GM21423 (cell line): ENCODE results near the gene ACACA.
"Not testable (repeated sequence)": the region's sequence is repeated elsewhere in the genome, so short reads cannot be mapped to it uniquely, and the experiment has no call there.

ENCODE experiments used
- ATAC-seq: cut with Tn5 transposase; IDR thresholded peaks from one replicate; pipeline ENCODE4 v1.9.1; 2021; ENCODE audit warnings: mild to moderate bottlenecking, moderate library complexity; ENCODE audit not compliant: unreplicated experiment

The ACACA gene

GRCh38 chr17:37082311-37082860 lies 324.2 kb downstream of the ACACA start:
- ATAC-seq, result no peak

GRCh38 chr17:37081287-37081686 lies 325.3 kb downstream of the ACACA start:
- no peak for ATAC-seq

GRCh38 chr17:37079735-37080134 lies 326.9 kb downstream of the ACACA start:
- ATAC-seq, result no peak

- ATAC-seq, result no peak
Measured at GRCh38 chr17:37079065-37079708, 327.4 kb downstream of the ACACA start.

- ATAC-seq, result not testable (repeated sequence)
Measured at GRCh38 chr17:37073464-37073863, 333.2 kb downstream of the ACACA start.

GRCh38 chr17:37069087-37069486 lies 337.5 kb downstream of the ACACA start:
- ATAC-seq, result no peak

- ATAC-seq, result no peak
Measured at GRCh38 chr17:37068266-37068665, 338.4 kb downstream of the ACACA start.

- ATAC-seq, result no peak
Measured at GRCh38 chr17:37067555-37068111, 339.0 kb downstream of the ACACA start.

- ATAC-seq, result no peak
Measured at GRCh38 chr17:37066322-37067255, 340.0 kb downstream of the ACACA start.

GRCh38 chr17:37065486-37066321 lies 340.9 kb downstream of the ACACA start:
- ATAC-seq, result no peak

GRCh38 chr17:37064956-37065355 lies 341.7 kb downstream of the ACACA start:
- no peak for ATAC-seq

GRCh38 chr17:37064206-37064605 lies 342.4 kb downstream of the ACACA start:
- no peak for ATAC-seq

- ATAC-seq, result no peak
Measured at GRCh38 chr17:37062021-37062420, 344.6 kb downstream of the ACACA start.

- ATAC-seq, result no peak
Measured at GRCh38 chr17:37060928-37061327, 345.7 kb downstream of the ACACA start.

GRCh38 chr17:37060094-37060493 lies 346.5 kb downstream of the ACACA start:
- no peak for ATAC-seq

- ATAC-seq, result no peak
Measured at GRCh38 chr17:37059493-37059892, 347.1 kb downstream of the ACACA start.

- ATAC-seq, result no peak
Measured at GRCh38 chr17:37056622-37057021, 350.0 kb downstream of the ACACA start.

GRCh38 chr17:37054894-37055293 lies 351.7 kb downstream of the ACACA start:
- no peak for ATAC-seq

GRCh38 chr17:37052450-37052849 lies 354.2 kb downstream of the ACACA start:
- ATAC-seq, result no peak

- no peak for ATAC-seq
Measured at GRCh38 chr17:37051833-37052232, 354.8 kb downstream of the ACACA start.

- ATAC-seq, result no peak
Measured at GRCh38 chr17:37051381-37051780, 355.3 kb downstream of the ACACA start.
